ENCODE data around the gene IKBIP. TPM values are rescaled to one million over a fixed set of nuclear protein-coding genes. Genes with fewer than 3 reads are reported as not detected.

Gene IKBIP
- total RNA-seq, 4 donors from 2014 or later: 4.2 to 14.0 (median 10.2) TPM

DNA sequence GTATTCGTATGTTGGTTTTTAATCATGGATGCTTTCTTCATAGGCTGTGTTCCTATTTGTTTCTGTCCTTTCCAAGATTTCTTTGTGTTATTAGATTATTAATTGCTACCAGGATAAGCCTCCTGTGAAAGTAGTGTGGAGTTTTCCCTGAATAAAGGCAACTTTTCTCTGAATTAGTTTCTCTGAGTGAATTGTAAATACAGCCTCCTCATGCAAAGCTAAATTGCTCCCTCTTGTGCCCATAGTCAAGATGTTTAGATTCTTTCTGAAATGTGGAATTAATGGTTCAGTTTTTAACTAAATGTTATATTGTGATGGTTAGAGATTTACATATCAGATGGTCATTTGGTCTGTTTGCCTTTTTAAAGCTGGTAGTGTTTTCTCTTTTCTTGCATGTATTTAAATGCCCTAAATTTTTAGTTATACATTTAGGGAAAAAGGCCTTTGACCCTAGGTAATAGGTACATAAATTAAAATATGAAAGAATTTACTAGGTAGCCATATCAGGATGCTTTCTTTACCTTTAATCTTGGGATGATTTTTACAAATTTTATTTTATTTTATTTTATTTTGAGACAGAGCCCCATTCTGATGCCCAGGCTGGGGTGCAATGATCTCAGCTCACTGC, 9.4 kb upstream of the IKBIP start:
- WGBS: 78% methylated on average over 1 of the region's 1 CpG
- no peak for DNase-seq (ENCODE audit: extremely low spot score)
- H3K27ac ChIP-seq (replicated peaks in 1 of 4): no peak overlapping the region
- no peaks in the 10 kb centered on the region for H3K4me1 ChIP-seq
- TF ChIP-seq, protein P1, sequence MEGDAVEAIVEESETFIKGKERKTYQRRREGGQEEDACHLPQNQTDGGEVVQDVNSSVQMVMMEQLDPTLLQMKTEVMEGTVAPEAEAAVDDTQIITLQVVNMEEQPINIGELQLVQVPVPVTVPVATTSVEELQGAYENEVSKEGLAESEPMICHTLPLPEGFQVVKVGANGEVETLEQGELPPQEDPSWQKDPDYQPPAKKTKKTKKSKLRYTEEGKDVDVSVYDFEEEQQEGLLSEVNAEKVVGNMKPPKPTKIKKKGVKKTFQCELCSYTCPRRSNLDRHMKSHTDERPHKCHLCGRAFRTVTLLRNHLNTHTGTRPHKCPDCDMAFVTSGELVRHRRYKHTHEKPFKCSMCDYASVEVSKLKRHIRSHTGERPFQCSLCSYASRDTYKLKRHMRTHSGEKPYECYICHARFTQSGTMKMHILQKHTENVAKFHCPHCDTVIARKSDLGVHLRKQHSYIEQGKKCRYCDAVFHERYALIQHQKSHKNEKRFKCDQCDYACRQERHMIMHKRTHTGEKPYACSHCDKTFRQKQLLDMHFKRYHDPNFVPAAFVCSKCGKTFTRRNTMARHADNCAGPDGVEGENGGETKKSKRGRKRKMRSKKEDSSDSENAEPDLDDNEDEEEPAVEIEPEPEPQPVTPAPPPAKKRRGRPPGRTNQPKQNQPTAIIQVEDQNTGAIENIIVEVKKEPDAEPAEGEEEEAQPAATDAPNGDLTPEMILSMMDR (IDR thresholded peaks at IDR 0.05): peak; percentile 47 to 57 (median 56)
- no peak for TF ChIP-seq POLR2AphosphoS5 (IDR thresholded peaks at IDR 0.05)
- TF ChIP-seq EP300 (IDR thresholded peaks at IDR 0.05): no peak
- TF ChIP-seq POLR2A (IDR thresholded peaks at IDR 0.05; ENCODE audit: low read depth): no peak
- H3K36me3 ChIP-seq: peaks cover 18 to 65% (median 34%) of the 10 kb centered on the region in 4 donors
- no peaks in the 10 kb centered on the region for H3K27me3 ChIP-seq
- no peak overlapping the region for H3K4me3 ChIP-seq
- H3K9me3 ChIP-seq: no peaks in the 10 kb centered on the region
- intact Hi-C loops (cut with DNase I): loop anchor here (5.0 kb wide), 1 partner anchor 87 kb away; no protein-coding TSS in a partner anchor

DNA sequence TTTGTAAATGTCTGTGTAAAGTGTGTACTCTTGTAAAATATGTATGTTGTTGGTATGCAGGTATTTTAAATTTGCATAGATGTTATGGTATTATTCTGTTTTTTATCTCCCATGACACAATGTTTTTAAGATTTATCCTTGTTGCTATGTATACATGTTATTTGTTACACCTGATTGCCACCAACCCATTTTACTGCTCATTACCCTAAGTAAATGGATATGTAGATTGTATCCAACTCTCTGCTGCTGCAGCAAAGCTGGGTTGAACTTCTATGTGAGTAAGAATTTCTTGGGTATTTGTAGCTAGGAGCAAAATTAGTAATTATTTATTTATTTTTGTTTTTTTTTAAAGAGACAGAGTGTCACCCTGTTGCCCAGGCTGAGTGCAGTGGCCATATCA, 6.7 kb upstream of the IKBIP start:
- no peak for DNase-seq (ENCODE audit: extremely low spot score)
- Histone ChIP-seq H3K9me3 (no peaks in the 10 kb centered on the region), H3K27ac (replicated peaks in 1 of 4) (no peak overlapping the region), H3K4me3 (no peak overlapping the region), H3K4me1 (peaks cover 0 to 15% (median 12%) of the 10 kb centered on the region in 4 donors), H3K36me3 (peaks cover 12 to 50% (median 28%) of the 10 kb centered on the region in 4 donors), H3K27me3 (no peaks in the 10 kb centered on the region)
- intact Hi-C loops (cut with DNase I): loop anchor here (5.0 kb wide), 1 partner anchor 84 kb away; no protein-coding TSS in a partner anchor
- TF ChIP-seq EP300 (IDR thresholded peaks at IDR 0.05): no peak
- TF ChIP-seq POLR2AphosphoS5 (IDR thresholded peaks at IDR 0.05): no peak
- TF ChIP-seq, protein P1 (IDR thresholded peaks at IDR 0.05): no peak
- TF ChIP-seq POLR2A (IDR thresholded peaks at IDR 0.05; ENCODE audit: low read depth): no peak

DNA sequence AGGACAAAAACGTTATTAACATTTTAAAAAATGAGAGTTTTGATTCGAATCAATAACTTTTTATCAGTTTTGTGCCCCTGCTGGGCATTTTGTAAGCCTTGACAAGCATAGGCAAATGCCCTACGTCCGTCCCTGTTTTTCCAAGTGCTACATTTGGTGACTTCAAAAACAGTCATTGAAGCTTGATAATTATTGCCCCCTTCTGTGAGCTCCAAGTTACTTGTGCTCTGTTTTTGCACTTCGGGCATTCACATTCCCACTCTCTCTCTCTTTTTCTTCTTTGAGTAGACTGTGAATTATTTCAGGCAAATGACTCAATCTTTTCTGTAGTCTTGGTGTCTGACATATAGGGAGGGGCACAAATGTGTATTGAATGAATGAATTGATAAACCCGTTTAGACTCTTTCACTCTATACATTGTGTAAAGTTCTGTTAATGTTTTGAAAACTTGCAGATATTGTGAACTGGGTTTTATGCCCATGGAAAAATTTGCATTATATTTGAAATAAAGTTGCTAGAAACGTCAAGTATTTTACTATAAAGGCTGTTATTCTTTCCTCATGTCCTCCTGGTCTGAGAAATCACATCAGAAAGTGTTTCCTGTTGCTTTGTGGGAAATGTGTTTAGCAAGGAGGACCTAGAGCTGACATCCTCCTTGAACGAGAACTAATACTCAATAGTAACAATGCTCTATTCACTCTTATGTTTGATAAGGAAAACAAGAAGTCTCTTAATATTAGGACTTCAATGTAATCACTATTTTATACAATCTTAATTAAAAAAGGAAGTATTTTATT, 1.9 kb upstream of the IKBIP start:
- Histone ChIP-seq H3K36me3 (peaks cover 12 to 29% (median 20%) of the 10 kb centered on the region in 4 donors), H3K27ac (replicated peaks in 1 of 4) (no peak overlapping the region), H3K4me1 (peaks cover 8 to 33% (median 31%) of the 10 kb centered on the region in 4 donors), H3K9me3 (no peaks in the 10 kb centered on the region), H3K27me3 (no peaks in the 10 kb centered on the region), H3K4me3 (peak overlapping the region; percentile 73 to 97 (median 92))
- TF ChIP-seq, protein P1 (IDR thresholded peaks at IDR 0.05): peak in 1 of 3 experiments; percentile 24
- no peak for TF ChIP-seq POLR2A (IDR thresholded peaks at IDR 0.05; ENCODE audit: low read depth)
- TF ChIP-seq POLR2AphosphoS5 (IDR thresholded peaks at IDR 0.05): no peak
- TF ChIP-seq EP300 (IDR thresholded peaks at IDR 0.05): no peak
- DNase-seq (ENCODE audit: extremely low spot score): no peak
- intact Hi-C loops (cut with DNase I): no loop called here
- WGBS: 13% methylated on average over 8 of the region's 8 CpGs

DNA sequence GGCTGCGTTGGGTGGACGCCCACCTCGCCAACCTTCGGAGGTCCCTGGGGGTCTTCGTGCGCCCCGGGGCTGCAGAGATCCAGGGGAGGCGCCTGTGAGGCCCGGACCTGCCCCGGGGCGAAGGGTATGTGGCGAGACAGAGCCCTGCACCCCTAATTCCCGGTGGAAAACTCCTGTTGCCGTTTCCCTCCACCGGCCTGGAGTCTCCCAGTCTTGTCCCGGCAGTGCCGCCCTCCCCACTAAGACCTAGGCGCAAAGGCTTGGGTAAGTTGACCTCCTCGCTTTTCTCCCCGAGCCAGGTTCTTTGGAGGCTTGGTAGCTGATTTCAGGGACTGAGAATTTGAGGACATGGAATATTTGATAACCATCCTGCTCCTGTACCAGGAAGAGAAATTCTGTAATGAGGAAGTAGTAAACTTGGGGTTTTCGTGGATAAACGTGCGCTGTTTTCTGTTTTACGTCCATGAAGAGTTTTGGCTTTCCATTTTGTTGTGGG, 1.0 kb upstream of the IKBIP start:
- Histone ChIP-seq H3K27ac (replicated peaks in 1 of 4) (peak overlapping the region; percentile 83 to 89 (median 86)), H3K4me3 (peak overlapping the region; percentile 73 to 97 (median 92)), H3K27me3 (no peaks in the 10 kb centered on the region), H3K36me3 (peaks cover 9 to 22% (median 16%) of the 10 kb centered on the region in 4 donors), H3K4me1 (peaks cover 8 to 33% (median 31%) of the 10 kb centered on the region in 4 donors), H3K9me3 (no peaks in the 10 kb centered on the region)
- intact Hi-C loops (cut with DNase I): loop anchor here (2.0 kb wide), 1 partner anchor 53 kb away; the partner anchor contains the start of gene SLC25A3
- WGBS: 1% methylated on average over 10 of the region's 24 CpGs
- TF ChIP-seq POLR2AphosphoS5 (IDR thresholded peaks at IDR 0.05) (no peak), POLR2A (IDR thresholded peaks at IDR 0.05; ENCODE audit: low read depth) (no peak), EP300 (IDR thresholded peaks at IDR 0.05) (no peak)
- TF ChIP-seq, protein P1 (IDR thresholded peaks at IDR 0.05): no peak
- no peak for DNase-seq (ENCODE audit: extremely low spot score)
